HG03442 (cell line): ENCODE results near the gene CASR.

Experiments used
- ATAC-seq: cut with Tn5 transposase; IDR thresholded peaks from one replicate; pipeline ENCODE4 v1.9.1; 2021; ENCODE audit warnings: mild to moderate bottlenecking, moderate library complexity; ENCODE audit not compliant: unreplicated experiment

CASR gene

GRCh38 chr3:122255757-122256439 lies 72.4 kb downstream of the CASR start:
- ATAC-seq: peak; percentile 75

- no peak for ATAC-seq
Measured at GRCh38 chr3:122257644-122258364, 74.3 kb downstream of the CASR start.

- peak; percentile 68 for ATAC-seq
Measured at GRCh38 chr3:122258757-122259371, 75.4 kb downstream of the CASR start.

GRCh38 chr3:122260206-122260605 lies 76.7 kb downstream of the CASR start:
- no peak for ATAC-seq

GRCh38 chr3:122263058-122263457 lies 79.6 kb downstream of the CASR start:
- ATAC-seq: no peak

- no peak for ATAC-seq
Measured at GRCh38 chr3:122263974-122264588, 80.6 kb downstream of the CASR start.

GRCh38 chr3:122265957-122266356 lies 82.5 kb downstream of the CASR start:
- no peak for ATAC-seq

GRCh38 chr3:122268257-122269024 lies 85.0 kb downstream of the CASR start:
- peak; percentile 69 for ATAC-seq

GRCh38 chr3:122269045-122269444 lies 85.6 kb downstream of the CASR start:
- no peak for ATAC-seq

- no peak for ATAC-seq
Measured at GRCh38 chr3:122271246-122271898, 87.9 kb downstream of the CASR start.

- ATAC-seq: no peak
Measured at GRCh38 chr3:122272879-122273278, 89.4 kb downstream of the CASR start.

GRCh38 chr3:122273498-122273897 lies 90.0 kb downstream of the CASR start:
- ATAC-seq: no peak

- no peak for ATAC-seq
Measured at GRCh38 chr3:122281891-122282290, 98.4 kb downstream of the CASR start.

- no peak for ATAC-seq
Measured at GRCh38 chr3:122283796-122284445, 100.5 kb downstream of the CASR start.

- ATAC-seq: no peak
Measured at GRCh38 chr3:122284486-122284885, 101.0 kb downstream of the CASR start.

- no peak for ATAC-seq
Measured at GRCh38 chr3:122294359-122294758, 110.9 kb downstream of the CASR start.

GRCh38 chr3:122295266-122296062 lies 112.0 kb downstream of the CASR start:
- ATAC-seq: no peak

- ATAC-seq: peak; percentile 61
Measured at GRCh38 chr3:122298239-122298638, 114.8 kb downstream of the CASR start.

GRCh38 chr3:122299215-122299614 lies 115.7 kb downstream of the CASR start:
- ATAC-seq: no peak
